GM21447 (cell line): ENCODE data around the gene SYCP2.
"Not testable (repeated sequence)": the region's sequence is repeated elsewhere in the genome, so short reads cannot be mapped to it uniquely, and the experiment has no call there.

Experiments
- ATAC-seq: cut with Tn5 transposase; IDR thresholded peaks from one replicate; pipeline ENCODE4 v1.9.1; 2021; ENCODE audit not compliant: unreplicated experiment

The SYCP2 gene, protein sequence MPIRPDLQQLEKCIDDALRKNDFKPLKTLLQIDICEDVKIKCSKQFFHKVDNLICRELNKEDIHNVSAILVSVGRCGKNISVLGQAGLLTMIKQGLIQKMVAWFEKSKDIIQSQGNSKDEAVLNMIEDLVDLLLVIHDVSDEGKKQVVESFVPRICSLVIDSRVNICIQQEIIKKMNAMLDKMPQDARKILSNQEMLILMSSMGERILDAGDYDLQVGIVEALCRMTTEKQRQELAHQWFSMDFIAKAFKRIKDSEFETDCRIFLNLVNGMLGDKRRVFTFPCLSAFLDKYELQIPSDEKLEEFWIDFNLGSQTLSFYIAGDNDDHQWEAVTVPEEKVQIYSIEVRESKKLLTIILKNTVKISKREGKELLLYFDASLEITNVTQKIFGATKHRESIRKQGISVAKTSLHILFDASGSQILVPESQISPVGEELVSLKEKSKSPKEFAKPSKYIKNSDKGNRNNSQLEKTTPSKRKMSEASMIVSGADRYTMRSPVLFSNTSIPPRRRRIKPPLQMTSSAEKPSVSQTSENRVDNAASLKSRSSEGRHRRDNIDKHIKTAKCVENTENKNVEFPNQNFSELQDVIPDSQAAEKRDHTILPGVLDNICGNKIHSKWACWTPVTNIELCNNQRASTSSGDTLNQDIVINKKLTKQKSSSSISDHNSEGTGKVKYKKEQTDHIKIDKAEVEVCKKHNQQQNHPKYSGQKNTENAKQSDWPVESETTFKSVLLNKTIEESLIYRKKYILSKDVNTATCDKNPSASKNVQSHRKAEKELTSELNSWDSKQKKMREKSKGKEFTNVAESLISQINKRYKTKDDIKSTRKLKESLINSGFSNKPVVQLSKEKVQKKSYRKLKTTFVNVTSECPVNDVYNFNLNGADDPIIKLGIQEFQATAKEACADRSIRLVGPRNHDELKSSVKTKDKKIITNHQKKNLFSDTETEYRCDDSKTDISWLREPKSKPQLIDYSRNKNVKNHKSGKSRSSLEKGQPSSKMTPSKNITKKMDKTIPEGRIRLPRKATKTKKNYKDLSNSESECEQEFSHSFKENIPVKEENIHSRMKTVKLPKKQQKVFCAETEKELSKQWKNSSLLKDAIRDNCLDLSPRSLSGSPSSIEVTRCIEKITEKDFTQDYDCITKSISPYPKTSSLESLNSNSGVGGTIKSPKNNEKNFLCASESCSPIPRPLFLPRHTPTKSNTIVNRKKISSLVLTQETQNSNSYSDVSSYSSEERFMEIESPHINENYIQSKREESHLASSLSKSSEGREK (N-terminal part only)

DNA sequence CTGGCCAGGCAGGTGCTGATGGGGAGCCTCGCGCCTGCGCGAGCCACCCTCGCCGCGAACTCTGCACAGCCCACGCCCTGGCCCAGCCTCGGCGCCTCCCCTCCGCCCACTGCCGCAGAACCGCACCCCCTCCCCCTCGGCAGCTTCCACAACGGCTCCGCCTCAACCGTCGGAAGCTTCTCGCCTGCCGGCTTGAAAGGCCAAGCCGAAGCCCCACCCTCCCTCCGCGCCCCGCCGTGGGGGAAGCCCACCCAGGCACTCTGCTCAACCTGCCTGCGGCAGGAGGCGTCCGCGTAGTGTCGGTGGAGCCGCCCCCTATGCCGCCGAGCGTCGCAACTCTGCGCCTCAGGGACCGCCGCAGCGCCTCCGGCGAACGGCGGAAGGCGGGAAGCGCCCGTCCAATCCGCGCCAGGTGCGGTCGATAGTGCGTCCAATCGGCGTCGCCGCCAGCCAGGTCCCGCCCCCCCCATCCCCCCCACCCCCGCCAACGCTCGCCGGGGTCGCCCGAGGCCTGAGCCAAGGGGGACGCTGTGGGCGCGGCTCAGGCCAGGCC is at the start of gene SYCP2:
SYCP2 (minus strand) TSS at position 342 of the 553 bp plus-strand sequence. CDS start 11,224 bp downstream, outside the sequence.
- ATAC-seq = peak; percentile 31

DNA sequence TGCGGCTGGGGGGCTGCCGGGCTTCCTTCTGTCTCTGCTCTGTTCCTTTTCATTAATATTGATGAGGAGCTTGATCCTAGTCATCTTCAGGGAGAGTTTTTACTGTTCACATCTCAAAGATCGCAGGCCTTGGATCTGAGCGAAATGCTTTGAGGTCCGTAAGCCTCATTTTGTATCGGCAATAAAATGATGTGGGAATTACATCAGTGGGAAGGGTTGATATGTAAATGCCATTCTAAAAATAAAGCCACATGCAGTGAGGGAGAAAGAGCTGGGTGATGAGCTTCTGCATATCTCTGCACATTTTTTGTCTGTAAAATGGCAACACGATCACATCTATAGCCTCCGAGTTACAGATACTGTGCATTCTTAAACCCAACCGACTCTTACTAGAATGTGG is 49.6 kb upstream of the SYCP2 start:
- no peak for ATAC-seq

DNA sequence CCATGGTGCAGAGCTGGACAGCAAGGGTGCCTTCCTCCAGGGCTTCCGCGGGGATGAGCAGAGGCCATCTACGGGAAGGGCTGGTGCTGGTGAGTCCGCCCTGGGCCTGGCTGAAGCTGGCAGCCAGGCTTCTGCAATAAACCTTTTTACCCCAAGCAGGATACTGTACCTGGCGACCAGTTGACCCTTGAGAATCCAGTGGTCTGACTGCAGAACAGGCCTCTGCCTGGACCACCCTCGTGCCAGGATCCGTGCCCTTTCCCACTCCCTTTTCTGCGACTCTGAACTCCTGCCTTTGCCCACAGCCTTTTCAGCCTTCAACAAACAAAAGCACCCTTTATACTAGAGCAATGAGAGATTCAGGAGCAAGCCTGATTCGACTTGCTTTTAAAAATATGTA is 43.6 kb upstream of the SYCP2 start:
- ATAC-seq = no peak

DNA sequence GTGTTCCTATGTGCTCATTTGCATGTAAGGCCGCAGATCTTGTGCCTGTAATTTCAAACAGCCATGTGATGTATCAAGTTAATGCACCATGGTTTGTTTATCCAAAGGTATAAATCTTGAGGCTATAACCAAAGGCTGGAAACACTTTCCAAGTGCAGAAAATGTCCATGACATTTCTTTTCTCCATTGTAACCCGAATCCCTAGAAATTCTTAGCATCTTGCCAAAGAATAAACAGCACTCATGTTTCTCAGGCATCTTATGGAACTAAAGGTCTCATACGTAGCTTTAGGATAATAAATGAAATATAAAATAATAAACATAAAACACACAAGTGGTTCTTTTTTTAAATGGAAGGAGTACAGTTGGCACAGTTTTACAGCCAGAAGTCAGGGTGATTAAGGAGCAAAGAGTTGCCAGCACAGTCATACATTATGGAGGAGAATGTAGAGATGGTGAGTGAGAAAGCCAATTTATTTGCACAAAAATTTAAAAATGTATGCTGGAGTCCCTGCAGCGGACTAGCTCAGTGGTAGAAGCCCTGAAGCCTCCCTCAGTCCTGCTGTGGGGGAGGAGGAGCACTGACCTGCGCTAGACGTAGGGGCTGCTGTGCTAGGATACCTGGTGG is 42.8 kb upstream of the SYCP2 start:
- ATAC-seq = no peak

DNA sequence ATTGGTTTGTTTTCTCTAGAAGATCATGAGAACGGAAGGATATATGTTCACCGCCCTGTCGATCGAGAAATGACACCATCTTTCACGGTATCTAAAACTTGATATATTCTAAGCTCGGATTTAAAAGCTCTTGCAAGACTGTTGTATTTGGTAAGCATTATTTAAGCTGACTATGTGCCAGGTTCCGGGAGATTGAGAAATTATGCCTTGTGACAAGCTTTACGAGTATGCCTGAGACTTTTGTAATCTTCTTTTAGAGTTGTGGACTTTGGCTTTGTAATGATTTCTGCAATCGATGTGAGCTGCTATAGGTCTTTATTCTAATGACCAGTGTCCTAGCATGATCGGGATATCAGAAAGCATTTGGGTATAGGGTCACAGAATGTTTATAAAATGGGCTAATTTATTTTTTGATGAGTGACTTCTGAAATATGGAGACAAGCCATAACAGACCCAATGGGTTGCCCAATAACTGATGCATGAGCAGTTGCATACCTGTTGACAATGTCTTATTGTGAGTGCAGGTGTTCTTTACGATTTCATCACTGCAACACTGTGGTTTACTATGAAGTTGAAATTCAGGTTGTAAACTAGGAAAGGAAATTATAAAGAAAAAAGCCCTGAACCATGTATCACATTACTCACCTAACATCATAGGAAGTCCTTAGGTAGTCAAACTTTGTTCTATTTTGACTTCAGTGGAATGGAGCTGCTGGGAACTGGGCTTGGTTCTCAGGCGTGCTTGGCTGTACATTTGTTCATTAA is 38.8 kb upstream of the SYCP2 start:
- no peak for ATAC-seq

DNA sequence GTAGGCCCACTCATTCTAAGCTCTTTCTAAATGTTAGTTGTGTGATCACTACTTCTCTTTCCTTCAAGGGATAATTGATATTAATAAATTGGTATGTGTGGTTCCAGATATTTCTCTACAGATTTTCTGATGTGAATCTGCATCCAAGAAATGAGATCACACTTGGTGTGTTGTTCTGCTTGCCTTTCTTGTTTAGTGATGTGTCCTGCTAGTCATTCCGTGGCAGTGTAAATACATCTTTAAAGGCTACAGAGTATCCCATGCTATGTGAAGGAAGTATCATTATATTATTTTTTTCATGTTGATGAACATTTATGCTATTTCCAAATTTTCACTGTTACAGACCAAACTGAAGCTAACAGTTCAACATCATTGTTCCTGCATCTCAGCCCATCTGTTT is 38.0 kb upstream of the SYCP2 start:
- no peak for ATAC-seq

DNA sequence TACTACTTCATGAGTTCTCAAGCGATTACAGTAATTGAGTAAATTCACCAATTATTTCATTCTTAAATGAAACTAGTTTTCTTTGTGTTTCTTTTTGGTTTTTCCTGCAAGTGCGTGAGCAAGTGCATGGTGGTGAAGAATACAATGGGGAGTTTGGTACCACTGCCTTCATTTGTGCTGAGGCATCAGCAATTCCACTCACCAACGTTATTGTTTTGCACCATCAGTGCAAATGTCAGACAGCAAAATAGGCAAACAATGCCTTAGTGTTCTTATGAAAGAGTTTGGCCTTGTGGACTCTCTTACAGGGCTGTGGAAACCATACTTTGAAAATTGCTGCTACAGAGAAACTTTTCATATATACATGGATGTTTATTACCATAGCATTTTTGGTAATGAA is 33.0 kb upstream of the SYCP2 start:
- ATAC-seq = no peak

DNA sequence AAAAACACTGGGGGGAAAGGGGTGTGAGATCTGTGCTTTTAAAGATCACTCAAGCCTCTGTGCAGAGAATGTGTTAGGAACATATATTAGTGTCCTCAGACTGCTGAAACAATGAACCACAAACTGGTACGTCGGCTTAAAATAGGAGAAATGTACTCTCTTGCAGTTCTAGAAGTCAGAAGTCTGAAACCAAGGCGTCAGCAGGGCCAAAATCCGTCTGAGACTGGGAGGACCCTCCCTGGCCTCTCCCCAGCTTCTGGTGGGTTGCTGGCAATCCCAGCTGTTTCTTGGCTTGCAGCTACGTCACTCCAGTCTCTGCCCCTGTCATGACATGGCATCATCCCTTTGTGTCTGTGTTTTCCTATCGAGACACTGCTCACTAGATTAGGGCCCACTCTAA is 28.7 kb upstream of the SYCP2 start:
- no peak for ATAC-seq

DNA sequence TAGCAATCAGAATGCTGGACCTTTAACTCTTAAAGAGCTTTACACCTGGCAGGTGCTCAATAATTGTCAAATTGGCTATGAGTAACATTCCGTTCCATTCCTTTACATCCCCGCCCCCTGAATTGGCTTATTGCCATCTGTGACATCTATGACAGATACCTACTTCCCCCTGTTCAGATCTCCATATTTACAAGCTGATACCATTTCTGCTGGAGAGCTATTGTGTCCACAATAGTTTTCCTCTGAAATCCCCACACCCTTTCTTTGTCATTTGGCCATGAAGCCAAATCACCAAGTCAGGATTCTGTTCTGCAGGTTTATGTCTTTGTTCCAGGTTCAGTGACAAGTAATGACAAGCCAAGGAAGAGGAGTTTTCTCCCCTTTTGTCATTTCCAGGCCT is 28.0 kb upstream of the SYCP2 start:
- no peak for ATAC-seq

DNA sequence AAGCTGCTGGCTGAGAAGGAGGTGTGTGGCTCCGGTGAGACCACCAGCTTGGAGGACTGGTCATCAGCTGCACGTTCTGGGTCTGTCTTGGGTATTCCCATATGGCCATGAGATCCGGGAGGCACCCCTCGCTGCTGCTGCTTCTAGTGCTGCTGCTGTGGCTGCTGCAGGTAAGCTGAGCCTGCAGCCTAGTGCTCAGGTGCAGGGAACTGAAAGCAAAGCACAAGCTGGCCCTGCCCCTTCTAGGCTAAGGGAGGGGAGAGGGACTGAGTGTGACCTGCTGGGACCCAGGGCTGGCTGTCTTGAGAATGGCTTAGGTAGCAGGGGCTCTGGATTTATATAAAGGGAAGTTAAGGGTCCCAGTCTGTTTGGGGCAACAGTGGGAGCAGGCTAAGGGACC is 25.2 kb upstream of the SYCP2 start:
- no peak for ATAC-seq

DNA sequence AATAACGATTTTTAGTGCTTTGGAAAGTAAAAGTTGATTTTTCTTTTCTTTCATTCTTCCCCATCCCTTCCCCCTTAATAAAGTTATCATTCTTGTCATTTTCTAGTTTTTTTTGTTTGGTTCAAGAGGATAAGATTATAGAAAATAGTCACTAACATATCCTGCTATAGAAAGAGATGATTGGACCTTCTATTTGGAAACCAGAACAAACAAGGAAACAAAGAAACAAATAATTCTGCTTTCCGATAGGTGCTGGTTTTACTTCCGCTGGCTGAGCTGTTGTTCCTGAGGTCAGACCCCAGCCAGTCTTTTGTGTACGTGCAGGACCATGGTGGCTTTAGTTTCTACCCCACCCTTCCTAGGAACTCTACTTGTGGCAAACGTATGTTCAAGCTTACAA is 24.7 kb upstream of the SYCP2 start, which contains the start of gene CDH26:
CDH26 (plus strand) TSS at position 301 of the 400 bp plus-strand sequence. CDS start 304 bp downstream, outside the sequence.
- no peak for ATAC-seq

DNA sequence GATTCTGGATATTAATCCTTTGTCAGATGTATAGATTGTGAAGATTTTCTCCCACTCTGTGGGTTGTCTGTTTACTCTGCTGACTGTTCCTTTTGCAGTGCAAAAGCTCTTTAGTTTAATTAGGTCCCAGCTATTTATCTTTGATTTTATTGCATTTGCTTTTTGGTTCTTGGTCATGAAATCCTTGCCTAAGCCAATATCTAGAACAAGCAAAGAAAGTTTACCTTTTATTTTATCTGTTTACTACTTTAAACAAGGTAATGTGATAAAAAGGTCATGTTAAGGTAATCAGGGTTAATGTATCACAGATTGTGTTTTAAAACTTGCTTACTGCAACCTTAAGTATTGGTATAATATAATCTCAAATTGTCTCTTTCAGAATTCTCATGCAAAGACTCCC is 24.1 kb upstream of the SYCP2 start:
- not testable (repeated sequence) for ATAC-seq

DNA sequence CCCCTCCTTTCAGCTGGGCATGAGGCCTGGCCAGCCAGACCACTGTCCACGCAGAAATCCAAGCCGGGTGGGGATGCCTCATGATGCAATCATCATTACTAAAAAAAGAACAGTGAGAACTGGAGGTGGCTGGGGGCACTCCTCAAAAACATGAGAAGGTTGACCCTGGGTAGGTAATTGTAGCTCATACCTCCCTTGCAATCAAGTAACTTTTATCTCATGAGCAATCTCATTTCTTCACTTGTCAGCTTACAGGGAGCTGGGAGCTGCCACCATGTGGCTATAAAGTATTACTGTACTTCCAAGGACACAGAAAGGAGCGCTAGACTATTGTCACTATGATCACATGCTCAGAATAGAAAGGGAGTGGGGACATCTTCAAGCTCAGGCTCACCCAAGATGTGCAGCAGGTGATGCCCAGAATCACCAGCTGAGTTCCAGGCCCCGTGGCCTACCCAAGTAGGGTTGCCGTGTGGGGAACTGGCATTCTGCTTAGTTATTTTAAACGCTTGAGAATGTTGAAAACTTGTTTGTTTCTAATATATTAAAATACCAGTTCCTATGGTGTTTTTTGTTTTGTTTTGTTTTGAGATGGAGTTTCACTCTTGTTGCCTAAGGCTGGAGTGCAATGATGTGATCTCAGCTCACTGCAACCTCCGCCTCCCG is 21.8 kb upstream of the SYCP2 start:
- ATAC-seq = no peak

DNA sequence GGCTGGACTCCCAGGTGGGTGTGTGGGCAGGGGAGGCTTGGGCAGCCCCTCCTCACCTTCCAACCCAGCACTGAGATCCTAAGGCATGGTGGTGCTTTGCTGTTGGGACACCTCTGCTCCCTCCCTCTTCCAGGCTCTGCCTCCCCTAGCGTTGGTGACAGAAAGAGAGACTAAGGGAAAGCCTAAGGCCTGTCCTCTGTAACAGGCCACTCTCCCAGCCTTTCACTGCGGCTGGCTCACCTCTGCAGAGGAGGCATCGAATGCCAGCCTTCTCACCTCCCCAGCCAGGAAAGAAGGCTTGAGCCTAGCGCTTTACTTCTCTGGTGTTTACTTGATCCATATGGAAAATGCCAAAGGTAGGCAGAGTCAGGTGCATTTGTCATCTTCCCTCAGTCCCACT is 21.3 kb upstream of the SYCP2 start:
- no peak for ATAC-seq

DNA sequence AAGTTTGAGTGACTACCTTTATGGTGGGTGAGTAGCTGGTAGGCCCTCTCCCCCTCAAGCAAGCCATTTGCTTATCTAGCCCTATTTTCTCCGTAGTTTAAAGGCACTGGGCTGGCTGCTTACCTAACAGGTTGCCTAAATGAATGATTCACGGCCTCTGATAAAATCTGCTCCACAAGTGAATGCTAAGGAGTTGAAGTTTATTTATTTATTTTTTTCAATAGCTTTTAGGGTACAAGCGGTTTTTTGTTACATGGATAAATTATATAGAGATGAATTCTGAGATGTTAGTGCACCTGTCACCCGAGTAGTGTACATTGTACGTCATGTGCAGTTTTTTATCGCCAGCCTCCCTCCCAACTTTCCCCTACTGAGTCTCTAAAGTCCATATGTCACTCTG is 16.5 kb upstream of the SYCP2 start:
- ATAC-seq = no peak

DNA sequence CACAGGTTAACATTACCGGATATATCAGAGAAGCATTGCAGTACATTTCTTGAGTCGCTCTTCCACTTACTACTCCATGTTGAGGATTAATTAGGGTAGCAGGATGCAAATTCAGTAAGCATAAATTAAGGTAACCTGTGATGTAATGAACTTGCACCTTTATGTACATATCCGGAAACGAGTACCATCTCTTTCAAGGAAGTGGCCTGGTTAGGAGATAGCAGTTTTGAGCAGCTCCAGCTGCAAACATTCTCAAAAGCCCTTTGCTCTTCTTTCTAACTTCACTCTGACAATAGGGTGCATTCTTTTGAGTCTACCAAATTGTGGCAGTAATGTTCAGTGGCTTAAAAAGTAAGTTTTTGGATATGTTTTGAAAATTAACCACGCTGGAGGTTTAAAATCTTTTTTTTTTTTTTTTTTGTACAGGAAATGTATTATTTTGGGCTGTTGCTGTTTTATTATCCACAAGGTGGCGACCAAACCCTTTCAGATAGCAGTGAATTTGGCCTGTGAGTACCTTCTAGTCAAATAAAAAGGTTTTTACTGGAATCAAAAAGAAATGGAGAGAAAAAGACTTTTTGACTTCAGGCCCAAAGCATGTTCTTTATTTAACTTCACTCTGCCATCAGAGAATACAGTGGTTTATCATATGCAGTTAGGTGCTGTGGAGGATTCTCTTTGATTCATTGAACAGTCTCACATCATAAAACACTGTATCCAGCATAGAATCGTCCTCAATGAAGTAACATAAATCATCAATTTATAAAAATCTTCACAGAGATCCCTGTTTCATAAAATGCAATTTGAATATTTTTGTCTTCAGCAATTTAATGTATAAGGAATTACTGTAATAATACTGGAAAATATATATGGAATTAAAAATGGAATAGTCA is 15.6 kb upstream of the SYCP2 start:
- peak; percentile 66 for ATAC-seq

DNA sequence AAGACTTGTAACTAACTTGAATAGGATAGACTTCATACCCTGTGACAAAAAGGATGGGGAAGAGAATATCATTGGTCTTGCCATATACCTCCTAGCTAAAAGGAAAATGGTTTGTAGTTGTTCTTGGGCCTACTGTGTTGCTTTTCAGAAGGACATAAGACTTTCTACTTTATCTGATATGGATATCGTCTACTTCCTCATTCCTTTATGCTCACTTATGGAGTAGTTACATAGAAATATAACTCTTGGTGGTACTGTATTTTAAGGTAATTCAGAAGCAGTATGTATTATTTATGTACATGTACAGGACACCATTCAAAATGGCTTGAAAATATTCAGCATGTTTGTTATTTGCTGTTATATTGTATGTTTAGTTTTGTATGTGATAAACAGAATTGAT is 14.8 kb upstream of the SYCP2 start:
- ATAC-seq = no peak

DNA sequence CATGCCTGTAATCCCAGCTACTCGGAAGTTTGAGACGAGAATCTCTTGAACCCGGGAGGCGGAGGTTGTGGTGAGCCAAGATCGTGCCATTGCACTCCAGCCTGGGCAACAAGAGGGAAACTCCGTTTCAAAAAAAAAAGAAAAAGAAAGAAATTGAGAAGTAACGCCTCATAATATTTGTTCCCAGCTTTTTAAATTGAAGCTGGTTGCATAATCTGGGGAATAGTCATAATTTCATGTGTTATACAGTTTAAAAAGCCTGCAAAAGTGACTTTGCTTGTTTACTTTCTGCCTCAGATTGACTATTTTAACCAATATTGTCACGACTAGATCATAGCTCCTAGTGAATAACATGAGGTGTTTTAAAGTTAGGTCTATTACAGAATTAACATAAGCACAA is 13.9 kb upstream of the SYCP2 start:
- no peak for ATAC-seq
